Measurements from ENCODE around the gene CEP128.

The CEP128 gene

DNA sequence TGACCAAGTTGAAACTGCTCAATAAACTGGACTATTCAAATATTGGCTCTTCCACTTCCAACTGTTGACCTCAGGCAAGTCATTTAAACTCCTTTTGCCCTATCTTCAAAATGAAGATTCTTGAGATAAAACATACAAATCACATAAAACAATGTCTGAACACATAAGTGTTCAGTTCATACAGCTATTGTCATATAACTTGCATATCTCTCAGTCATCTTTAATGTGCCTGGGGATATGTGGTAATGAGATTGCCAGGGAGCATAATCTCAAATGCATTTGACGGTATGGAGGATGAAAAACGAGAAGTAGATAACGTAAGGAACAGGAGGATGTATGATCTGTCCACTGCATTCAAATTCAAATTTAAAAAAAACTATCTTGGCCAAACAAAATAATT lies 493.3 kb downstream of the CEP128 start:
- no peak for DNase-seq (ENCODE audit: low read depth in 2 of 2)
- H3K4me3 ChIP-seq (replicated peaks in 1 of 2; ENCODE audit: low read depth in 2 of 2, low read length in 2 of 2): no peak overlapping the region
- TF ChIP-seq, protein P1, sequence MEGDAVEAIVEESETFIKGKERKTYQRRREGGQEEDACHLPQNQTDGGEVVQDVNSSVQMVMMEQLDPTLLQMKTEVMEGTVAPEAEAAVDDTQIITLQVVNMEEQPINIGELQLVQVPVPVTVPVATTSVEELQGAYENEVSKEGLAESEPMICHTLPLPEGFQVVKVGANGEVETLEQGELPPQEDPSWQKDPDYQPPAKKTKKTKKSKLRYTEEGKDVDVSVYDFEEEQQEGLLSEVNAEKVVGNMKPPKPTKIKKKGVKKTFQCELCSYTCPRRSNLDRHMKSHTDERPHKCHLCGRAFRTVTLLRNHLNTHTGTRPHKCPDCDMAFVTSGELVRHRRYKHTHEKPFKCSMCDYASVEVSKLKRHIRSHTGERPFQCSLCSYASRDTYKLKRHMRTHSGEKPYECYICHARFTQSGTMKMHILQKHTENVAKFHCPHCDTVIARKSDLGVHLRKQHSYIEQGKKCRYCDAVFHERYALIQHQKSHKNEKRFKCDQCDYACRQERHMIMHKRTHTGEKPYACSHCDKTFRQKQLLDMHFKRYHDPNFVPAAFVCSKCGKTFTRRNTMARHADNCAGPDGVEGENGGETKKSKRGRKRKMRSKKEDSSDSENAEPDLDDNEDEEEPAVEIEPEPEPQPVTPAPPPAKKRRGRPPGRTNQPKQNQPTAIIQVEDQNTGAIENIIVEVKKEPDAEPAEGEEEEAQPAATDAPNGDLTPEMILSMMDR (IDR thresholded peaks at IDR 0.05; ENCODE audit: low read depth, low read length): no peak

DNA sequence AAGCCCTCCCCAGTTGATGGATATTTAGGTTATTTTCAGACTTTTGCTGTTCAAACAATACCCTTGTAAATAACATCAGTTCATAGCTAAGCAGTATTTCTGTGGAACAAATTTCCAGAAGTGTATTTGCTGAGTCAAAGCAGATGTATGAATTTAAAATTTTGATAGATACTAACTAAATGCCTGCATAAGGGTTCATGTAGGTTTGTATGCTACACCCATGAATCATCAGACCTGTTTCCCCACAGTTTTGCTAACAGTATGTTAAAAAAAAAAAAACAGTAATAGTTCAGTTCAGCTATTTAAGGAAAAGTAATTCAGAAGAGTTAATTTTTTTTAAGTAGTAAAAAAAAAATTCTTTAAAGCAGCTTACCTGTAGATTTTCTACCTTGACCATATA lies 494.1 kb downstream of the CEP128 start:
- TF ChIP-seq, protein P1 (IDR thresholded peaks at IDR 0.05; ENCODE audit: low read depth, low read length): no peak
- peak in 1 of 2 donors; percentile 40 for DNase-seq (ENCODE audit: low read depth in 2 of 2)
- no peak overlapping the region for H3K4me3 ChIP-seq (replicated peaks in 1 of 2; ENCODE audit: low read depth in 2 of 2, low read length in 2 of 2)

All from cardiac fibroblast (primary cell).